Measurements from ENCODE around the gene EMC9.
"Not testable (repeated sequence)": the region's sequence is repeated elsewhere in the genome, so short reads cannot be mapped to it uniquely, and the experiment has no call there.

GRCh38 chr14:24105609-24106239, 35.7 kb downstream of the EMC9 start:
- not testable (repeated sequence) for TF ChIP-seq POLR2AphosphoS5 (IDR thresholded peaks at IDR 0.05; ENCODE audit: borderline replicate concordance, low read depth, low read length); EZH2 (IDR thresholded peaks at IDR 0.05); FOXP2 (optimal IDR thresholded peaks at IDR 0.05; ENCODE audit: control extremely low read depth, extremely low read length, insufficient read depth)
